Right atrium auricular region (tissue), 2 donors: ENCODE measurements around the gene CRB1. TPM values are rescaled to one million over a fixed set of nuclear protein-coding genes. Genes with fewer than 3 reads are reported as not detected.

Experiments
- DNase-seq: peaks from one replicate; pipeline ENCODE4 v3.0.0-alpha.2; 2019; ENCODE audit warnings: low spot score
- H3K27ac ChIP-seq, 2 donors: fragments of 200-600 bp; sonication (generic); 1 replicate in 1 of 2; 2 replicates in 1 of 2; pipeline ENCODE4 v1.5.1; 2016 to 2019
- H3K27me3 ChIP-seq, 2 donors: fragments of 200-600 bp; sonication (generic); one replicate each; pipeline versions ENCODE4 v1.5.1 to v1.6.0; 2017 to 2019
- H3K36me3 ChIP-seq: fragments of 200-600 bp; sonication (generic); one replicate; pipeline ENCODE4 v1.5.1; 2016
- H3K4me1 ChIP-seq, 2 donors: fragments of 200-600 bp; sonication (generic); one replicate each; pipeline versions ENCODE4 v1.5.1 to v1.6.0; 2017 to 2019
- H3K4me3 ChIP-seq, 2 donors: fragments of 200-600 bp; sonication (generic); 1 replicate in 1 of 2; 2 replicates in 1 of 2; pipeline ENCODE4 v1.5.1; 2017 to 2019; ENCODE audit warnings: mild to moderate bottlenecking in 1 of 2, moderate library complexity in 1 of 2
- H3K9me3 ChIP-seq, 2 donors: fragments of 200-600 bp; sonication (generic); one replicate each; pipeline ENCODE4 v1.5.1; 2019
- CTCF ChIP-seq, 2 donors: fragments of 200-600 bp; sonication (generic); IDR thresholded peaks; one replicate each; pipeline ENCODE4 v1.5.1; 2019; ENCODE audit warnings: antibody characterized with exemption in 2 of 2
- total RNA-seq, 2 donors: library from RNA; depleted of rRNA; stranded (reverse); fragments of >200 nt; gene quantifications; one replicate each; pipeline ENCODE4 v1.1.0, GENCODE V29; 2016

The CRB1 gene
- total RNA-seq, 2 donors from 2014 or later: 0.11 to 0.75 TPM

- TF ChIP-seq CTCF (IDR thresholded peaks at IDR 0.05): no peak
- Histone ChIP-seq H3K27me3 (no peaks in the 10 kb centered on the region), H3K36me3 (no peaks in the 10 kb centered on the region), H3K9me3 (no peaks in the 10 kb centered on the region), H3K4me1 (no peaks in the 10 kb centered on the region), H3K27ac (no peak overlapping the region), H3K4me3 (no peak overlapping the region)
- no peak for DNase-seq
These were observed 116.4 kb downstream of the CRB1 start for GRCh38 chr1:197384471-197384870.

- Histone ChIP-seq H3K36me3 (no peaks in the 10 kb centered on the region), H3K27me3 (no peaks in the 10 kb centered on the region)
- no peak for DNase-seq
These were observed 120.7 kb downstream of the CRB1 start for GRCh38 chr1:197388801-197389200.

DNA sequence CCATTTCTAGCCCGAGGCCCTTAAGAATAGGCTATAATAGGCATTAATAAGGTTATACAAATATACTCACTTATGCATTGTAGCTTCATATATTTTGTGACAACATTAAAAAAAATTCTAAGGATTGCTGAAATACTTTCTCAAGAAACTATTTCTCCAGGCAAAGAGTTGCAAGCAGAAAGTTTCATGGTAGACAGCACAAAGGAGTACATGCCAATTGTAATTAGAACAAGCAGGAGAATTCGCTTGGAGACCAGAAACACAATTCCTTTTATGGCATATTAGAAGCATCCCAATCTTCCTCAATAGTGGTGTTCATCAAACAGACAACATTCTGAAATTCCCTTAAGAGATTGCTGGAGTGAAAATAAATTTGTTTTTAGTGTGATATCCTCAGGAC, 122.8 kb downstream of the CRB1 start:
- no peak overlapping the region for H3K27ac ChIP-seq
- H3K4me1 ChIP-seq: no peaks in the 10 kb centered on the region
- H3K27me3 ChIP-seq: no peaks in the 10 kb centered on the region
- no peaks in the 10 kb centered on the region for H3K9me3 ChIP-seq
- no peak for TF ChIP-seq CTCF (IDR thresholded peaks at IDR 0.05)
- no peak overlapping the region for H3K4me3 ChIP-seq
- H3K36me3 ChIP-seq: no peaks in the 10 kb centered on the region
- DNase-seq: no peak

More at GRCh38 chr1:197388801-197389200, 120.7 kb downstream of the CRB1 start:
- Histone ChIP-seq H3K4me3 (no peak overlapping the region), H3K9me3 (no peaks in the 10 kb centered on the region), H3K27ac (no peak overlapping the region), H3K4me1 (no peaks in the 10 kb centered on the region)
- no peak for TF ChIP-seq CTCF (IDR thresholded peaks at IDR 0.05)

DNA sequence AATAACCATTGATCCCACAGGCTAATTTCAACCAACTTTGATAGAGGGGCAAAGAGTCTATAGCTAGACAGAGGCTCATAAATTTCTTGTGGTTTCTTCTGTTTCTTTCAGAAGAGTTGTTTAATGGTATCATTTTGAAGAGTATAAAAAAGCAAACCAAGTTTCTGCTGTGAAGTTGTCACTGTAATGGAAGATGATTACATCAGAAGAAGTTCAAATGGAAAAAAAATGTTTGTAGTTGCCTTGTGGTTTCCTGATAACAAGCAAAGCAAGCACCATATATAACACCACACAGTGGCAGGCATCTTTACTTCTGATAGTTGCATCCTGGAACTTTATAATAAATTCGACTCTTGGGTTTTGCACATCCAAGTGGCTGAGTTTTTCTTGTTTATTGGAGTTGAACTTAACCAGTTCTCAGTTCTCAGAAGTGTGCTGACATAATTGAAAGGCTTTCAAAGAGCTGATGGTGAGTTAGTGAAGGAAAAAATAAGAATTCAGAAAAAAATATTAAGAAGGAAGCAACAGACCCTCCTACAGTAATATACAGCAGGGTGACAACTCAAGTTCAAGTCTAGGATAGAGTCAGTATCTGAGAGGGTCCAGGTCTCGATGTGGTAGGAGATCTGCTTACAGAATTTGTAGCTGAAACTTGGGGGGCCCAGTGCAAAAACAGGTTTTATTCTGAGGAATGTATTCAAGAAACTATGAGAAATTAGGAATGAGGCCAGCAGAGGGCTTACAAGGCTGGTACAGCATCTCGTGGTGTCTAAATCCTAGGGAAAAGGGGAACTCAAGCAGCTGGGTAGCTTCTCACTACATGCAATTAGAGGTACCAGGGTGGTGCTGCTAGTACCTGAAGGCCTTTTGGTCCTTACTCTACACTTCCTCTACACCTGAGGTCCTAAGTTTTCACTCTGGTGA, 123.5 kb downstream of the CRB1 start:
- no peaks in the 10 kb centered on the region for H3K4me1 ChIP-seq
- no peak for TF ChIP-seq CTCF (IDR thresholded peaks at IDR 0.05)
- no peak overlapping the region for H3K27ac ChIP-seq
- H3K27me3 ChIP-seq: no peaks in the 10 kb centered on the region
- H3K36me3 ChIP-seq: no peaks in the 10 kb centered on the region
- H3K9me3 ChIP-seq: no peaks in the 10 kb centered on the region
- H3K4me3 ChIP-seq: no peak overlapping the region
- DNase-seq: no peak

DNA sequence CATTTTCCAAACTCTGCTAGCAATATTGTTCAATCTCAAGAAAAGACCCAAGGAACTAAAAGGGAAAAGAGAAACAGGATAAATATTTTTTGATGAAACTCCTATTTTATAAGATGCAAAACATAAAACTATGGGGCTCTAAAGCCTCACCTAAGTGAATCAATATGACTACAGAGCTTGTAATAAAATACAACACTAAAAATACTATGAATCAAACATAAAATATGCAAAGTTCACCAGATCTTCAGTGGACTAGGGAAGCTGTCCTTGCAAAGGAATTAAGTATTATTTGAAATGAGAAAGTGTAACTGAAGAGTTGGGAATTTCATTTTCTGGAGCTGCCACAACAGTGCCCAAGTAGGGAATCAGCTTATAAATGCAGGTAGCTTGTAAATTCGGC, 124.5 kb downstream of the CRB1 start:
- Histone ChIP-seq H3K9me3 (no peaks in the 10 kb centered on the region), H3K27me3 (no peaks in the 10 kb centered on the region), H3K27ac (no peak overlapping the region), H3K4me1 (no peaks in the 10 kb centered on the region), H3K36me3 (no peaks in the 10 kb centered on the region), H3K4me3 (no peak overlapping the region)
- DNase-seq: no peak
- TF ChIP-seq CTCF (IDR thresholded peaks at IDR 0.05): no peak
